GM23338 (cell line): ENCODE results near the gene VRK1. TPM values are rescaled to one million over a fixed set of nuclear protein-coding genes. Genes with fewer than 3 reads are reported as not detected.

ENCODE experiments used
- ATAC-seq: fragments of 200-7000 bp; cut with Tn5 transposase; 3 replicates; pipeline ENCODE4 v1.9.1; 2020
- DNase-seq: peaks from one replicate; pipeline ENCODE4 v3.0.0-alpha.2; 2015; ENCODE audit warnings: low spot score
- H2AFZ ChIP-seq: fragments of 200-600 bp; sonication (generic); 2 replicates; pipeline ENCODE4 v1.8.0; 2016; ENCODE audit warnings: antibody characterized with exemption, mild to moderate bottlenecking, moderate library complexity
- H3F3A ChIP-seq: fragments of 200-600 bp; sonication (generic); replicated peaks from 2 replicates; pipeline ENCODE4 v1.8.0; 2017; ENCODE audit warnings: antibody characterized with exemption, mixed run types, low read depth
- H3K27ac ChIP-seq: fragments of 200-600 bp; sonication (generic); 2 replicates; pipeline ENCODE4 v1.6.1; 2016; ENCODE audit warnings: low read depth
- H3K27me3 ChIP-seq: fragments of 200-600 bp; sonication (generic); 2 replicates; pipeline ENCODE4 v1.8.0; 2016; ENCODE audit warnings: mild to moderate bottlenecking, mixed run types, moderate library complexity; ENCODE audit not compliant: insufficient read depth
- H3K36me3 ChIP-seq: fragments of 200-600 bp; sonication (generic); 2 replicates; pipeline ENCODE4 v1.8.0; 2016; ENCODE audit warnings: mild to moderate bottlenecking; ENCODE audit not compliant: insufficient read depth
- H3K4me1 ChIP-seq: fragments of 200-600 bp; sonication (generic); 2 replicates; pipeline ENCODE4 v1.8.0; 2016; ENCODE audit warnings: mild to moderate bottlenecking, moderate library complexity; ENCODE audit not compliant: insufficient read depth
- H3K4me2 ChIP-seq: fragments of 200-600 bp; sonication (generic); 2 replicates; pipeline ENCODE4 v1.7.1; 2017; ENCODE audit warnings: mixed run types
- H3K4me3 ChIP-seq: fragments of 200-600 bp; sonication (generic); 2 replicates; pipeline ENCODE4 v1.6.1; 2016; ENCODE audit warnings: mixed run types
- H3K79me2 ChIP-seq: fragments of 200-600 bp; sonication (generic); replicated peaks from 2 replicates; pipeline ENCODE4 v1.8.0; 2017; ENCODE audit warnings: mild to moderate bottlenecking; ENCODE audit not compliant: insufficient read depth
- H3K9me2 ChIP-seq: fragments of 200-600 bp; sonication (generic); 2 replicates; pipeline ENCODE4 v1.8.0; 2017; ENCODE audit not compliant: insufficient read depth
- H4K20me1 ChIP-seq: fragments of 200-600 bp; sonication (generic); replicated peaks from 2 replicates; pipeline ENCODE4 v1.8.0; 2017; ENCODE audit warnings: mild to moderate bottlenecking; ENCODE audit not compliant: insufficient read depth
- H3K27ac Mint-ChIP-seq: 2 replicates; pipeline ENCODE4 v1.8.0; 2020; ENCODE audit warnings: inconsistent platforms, mild to moderate bottlenecking, moderate library complexity, mixed read lengths
- H3K27me3 Mint-ChIP-seq: 3 replicates; pipeline ENCODE4 v1.8.0; 2022; ENCODE audit warnings: low read depth, mild to moderate bottlenecking, moderate library complexity, mixed read lengths, inconsistent platforms; ENCODE audit not compliant: insufficient read depth, poor library complexity
- H3K36me3 Mint-ChIP-seq: 3 replicates; pipeline ENCODE4 v1.8.0; 2021; ENCODE audit warnings: low read depth, mild to moderate bottlenecking, inconsistent platforms, moderate library complexity, mixed read lengths
- H3K4me1 Mint-ChIP-seq: 3 replicates; pipeline ENCODE4 v1.8.0; 2020; ENCODE audit warnings: mild to moderate bottlenecking, inconsistent platforms, mixed read lengths
- H3K4me3 Mint-ChIP-seq: 3 replicates; pipeline ENCODE4 v1.8.0; 2021; ENCODE audit warnings: moderate library complexity, mild to moderate bottlenecking, inconsistent platforms, mixed read lengths
- H3K9me3 Mint-ChIP-seq: 3 replicates; pipeline ENCODE4 v1.8.0; 2020; ENCODE audit warnings: moderate library complexity, mild to moderate bottlenecking, inconsistent platforms, mixed read lengths
- CTCF ChIP-seq, 2 experiments: fragments of 200-600 bp in 1 of 2; sonication (generic) in 1 of 2; conservative IDR thresholded peaks; 2 replicates each; pipeline versions ENCODE4 v1.5.1 to v1.6.1; 2016 to 2017; ENCODE audit warnings: antibody characterized with exemption in 2 of 2, low read depth in 2 of 2, mild to moderate bottlenecking in 2 of 2, moderate library complexity in 1 of 2
- EZH2phosphoT487 ChIP-seq: fragments of 200-600 bp; sonication (generic); IDR thresholded peaks from one replicate; pipeline ENCODE4 v1.8.1; 2018; ENCODE audit warnings: antibody characterized with exemption; ENCODE audit not compliant: unreplicated experiment
- JUNB ChIP-seq: IDR thresholded peaks from one replicate; pipeline ENCODE4 v1.6.1; 2016; ENCODE audit warnings: antibody characterized with exemption; ENCODE audit not compliant: unreplicated experiment
- NANOG ChIP-seq: IDR thresholded peaks from 2 replicates; pipeline ENCODE4 v1.6.1; 2016; ENCODE audit warnings: antibody characterized with exemption, borderline replicate concordance
- POLR2AphosphoS5 ChIP-seq: IDR thresholded peaks from 2 replicates; pipeline ENCODE4 v1.6.1; 2016; ENCODE audit warnings: antibody characterized with exemption, low read depth
- REST ChIP-seq: IDR thresholded peaks from one replicate; pipeline ENCODE4 v1.6.1; 2018; ENCODE audit warnings: antibody characterized with exemption; ENCODE audit not compliant: unreplicated experiment
- STAT1 ChIP-seq: IDR thresholded peaks from one replicate; pipeline ENCODE4 v1.6.1; 2016; ENCODE audit warnings: antibody characterized with exemption; ENCODE audit not compliant: unreplicated experiment
- ZNF114 ChIP-seq: fragments of 250-450 bp; sonication (Bioruptor Pico); IDR thresholded peaks from 2 replicates; pipeline ENCODE4 v1.5.0; 2020; ENCODE audit warnings: mild to moderate bottlenecking, moderate library complexity
- ZNF331 ChIP-seq: fragments of 250-450 bp; sonication (Bioruptor Pico); IDR thresholded peaks from 2 replicates; pipeline ENCODE4 v1.5.0; 2020; ENCODE audit warnings: low read depth, mild to moderate bottlenecking, moderate library complexity
- polyA plus RNA-seq: library from polyadenylated mRNA; unstranded; fragments of >200 nt; fragmentation: Nextera tagmentation; extraction: Ambion mirVana; gene quantifications from 2 replicates; pipeline ENCODE4 v1.2.1, GENCODE V29; 2016
- total RNA-seq: library from RNA; depleted of rRNA; stranded (reverse); fragments of >200 nt; shearing (Covaris generic); gene quantifications from 2 replicates; pipeline ENCODE4 v1.2.3, GENCODE V29; 2014
- TF ChIP-seq, protein P1 (sequence below): fragments of 250-450 bp; sonication (Bioruptor Pico); IDR thresholded peaks from 2 replicates; pipeline ENCODE4 v1.5.0; 2020; ENCODE audit warnings: mild to moderate bottlenecking, moderate library complexity

Gene VRK1
- total and polyA plus RNA-seq, 2 experiments from 2014 or later, result 83.8 to 119 TPM

- no peak overlapping the region for H3K27ac ChIP-seq
- ATAC-seq, result no peak
- no peak overlapping the region for H3K27ac Mint-ChIP-seq
- H2AFZ ChIP-seq, result no peak overlapping the region
- no peak overlapping the region for H3K4me2 ChIP-seq
- no peaks in the 10 kb centered on the region for H4K20me1 ChIP-seq
- no peaks in the 10 kb centered on the region for H3K27me3 ChIP-seq
- no peaks in the 10 kb centered on the region for H3K9me2 ChIP-seq
- H3K4me3 ChIP-seq, result no peak overlapping the region
- H3K36me3 Mint-ChIP-seq, result peaks cover 16% of the 10 kb centered on the region
- H3K4me1 ChIP-seq, result no peaks in the 10 kb centered on the region
- no peaks in the 10 kb centered on the region for H3K4me1 Mint-ChIP-seq
- TF ChIP-seq STAT1 (no peak), NANOG (no peak), JUNB (no peak), EZH2phosphoT487 (no peak), CTCF (conservative IDR thresholded peaks at IDR 0.05; ENCODE audit: low read depth in 2 of 2) (no peak)
- H3K36me3 ChIP-seq, result peaks cover 8% of the 10 kb centered on the region; the same call in 1 of the 2 replicates
- H3F3A ChIP-seq, result no peaks in the 10 kb centered on the region
- 0 out of 2 replicates have a peak, but pooled peaks cover 3% of the 10 kb centered on the region for H3K79me2 ChIP-seq
- H3K4me3 Mint-ChIP-seq, result no peak overlapping the region
- H3K27me3 Mint-ChIP-seq, result no peaks in the 10 kb centered on the region
- no peaks in the 10 kb centered on the region for H3K9me3 Mint-ChIP-seq
- no peak for DNase-seq
These were observed 50.8 kb downstream of the VRK1 start for GRCh38 chr14:96848011-96848410.

DNA sequence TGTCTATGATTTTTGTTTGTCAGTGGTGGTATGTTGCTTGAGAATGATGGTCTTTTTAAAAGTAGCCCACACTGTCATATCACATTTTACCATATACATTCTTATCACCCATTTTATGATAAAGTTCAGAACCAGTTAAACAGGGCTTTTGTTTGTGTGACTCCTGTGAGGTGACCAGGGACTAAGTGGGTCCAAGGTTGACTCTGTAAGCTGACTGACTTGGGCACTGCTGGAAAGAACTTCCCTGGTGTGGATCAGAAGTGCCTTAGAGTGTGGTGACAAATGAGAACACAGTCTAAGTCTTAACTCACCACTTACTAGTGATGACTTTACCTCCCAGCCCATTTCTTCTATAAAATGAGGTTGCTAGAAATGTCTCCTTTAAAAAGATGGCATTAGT is 52.6 kb downstream of the VRK1 start:
- ATAC-seq, result no peak
- Histone ChIP-seq H3K4me3 (no peak overlapping the region), H3K36me3 (peaks cover 8% of the 10 kb centered on the region; the same call in 1 of the 2 replicates), H3K4me1 (no peaks in the 10 kb centered on the region), H4K20me1 (no peaks in the 10 kb centered on the region), H3K27me3 (no peaks in the 10 kb centered on the region), H3K4me2 (no peak overlapping the region), H3K79me2 (peaks cover 3% of the 10 kb centered on the region; the same call in 1 of the 2 replicates), H3K27ac (no peak overlapping the region), H3F3A (no peaks in the 10 kb centered on the region), H3K9me2 (no peaks in the 10 kb centered on the region), H2AFZ (no peak overlapping the region)
- Mint-ChIP-seq H3K27me3 (no peaks in the 10 kb centered on the region), H3K4me3 (no peak overlapping the region), H3K4me1 (no peaks in the 10 kb centered on the region), H3K36me3 (peaks cover 22% of the 10 kb centered on the region), H3K27ac (no peak overlapping the region), H3K9me3 (no peaks in the 10 kb centered on the region)
- no peak for DNase-seq
- TF ChIP-seq, protein P1, sequence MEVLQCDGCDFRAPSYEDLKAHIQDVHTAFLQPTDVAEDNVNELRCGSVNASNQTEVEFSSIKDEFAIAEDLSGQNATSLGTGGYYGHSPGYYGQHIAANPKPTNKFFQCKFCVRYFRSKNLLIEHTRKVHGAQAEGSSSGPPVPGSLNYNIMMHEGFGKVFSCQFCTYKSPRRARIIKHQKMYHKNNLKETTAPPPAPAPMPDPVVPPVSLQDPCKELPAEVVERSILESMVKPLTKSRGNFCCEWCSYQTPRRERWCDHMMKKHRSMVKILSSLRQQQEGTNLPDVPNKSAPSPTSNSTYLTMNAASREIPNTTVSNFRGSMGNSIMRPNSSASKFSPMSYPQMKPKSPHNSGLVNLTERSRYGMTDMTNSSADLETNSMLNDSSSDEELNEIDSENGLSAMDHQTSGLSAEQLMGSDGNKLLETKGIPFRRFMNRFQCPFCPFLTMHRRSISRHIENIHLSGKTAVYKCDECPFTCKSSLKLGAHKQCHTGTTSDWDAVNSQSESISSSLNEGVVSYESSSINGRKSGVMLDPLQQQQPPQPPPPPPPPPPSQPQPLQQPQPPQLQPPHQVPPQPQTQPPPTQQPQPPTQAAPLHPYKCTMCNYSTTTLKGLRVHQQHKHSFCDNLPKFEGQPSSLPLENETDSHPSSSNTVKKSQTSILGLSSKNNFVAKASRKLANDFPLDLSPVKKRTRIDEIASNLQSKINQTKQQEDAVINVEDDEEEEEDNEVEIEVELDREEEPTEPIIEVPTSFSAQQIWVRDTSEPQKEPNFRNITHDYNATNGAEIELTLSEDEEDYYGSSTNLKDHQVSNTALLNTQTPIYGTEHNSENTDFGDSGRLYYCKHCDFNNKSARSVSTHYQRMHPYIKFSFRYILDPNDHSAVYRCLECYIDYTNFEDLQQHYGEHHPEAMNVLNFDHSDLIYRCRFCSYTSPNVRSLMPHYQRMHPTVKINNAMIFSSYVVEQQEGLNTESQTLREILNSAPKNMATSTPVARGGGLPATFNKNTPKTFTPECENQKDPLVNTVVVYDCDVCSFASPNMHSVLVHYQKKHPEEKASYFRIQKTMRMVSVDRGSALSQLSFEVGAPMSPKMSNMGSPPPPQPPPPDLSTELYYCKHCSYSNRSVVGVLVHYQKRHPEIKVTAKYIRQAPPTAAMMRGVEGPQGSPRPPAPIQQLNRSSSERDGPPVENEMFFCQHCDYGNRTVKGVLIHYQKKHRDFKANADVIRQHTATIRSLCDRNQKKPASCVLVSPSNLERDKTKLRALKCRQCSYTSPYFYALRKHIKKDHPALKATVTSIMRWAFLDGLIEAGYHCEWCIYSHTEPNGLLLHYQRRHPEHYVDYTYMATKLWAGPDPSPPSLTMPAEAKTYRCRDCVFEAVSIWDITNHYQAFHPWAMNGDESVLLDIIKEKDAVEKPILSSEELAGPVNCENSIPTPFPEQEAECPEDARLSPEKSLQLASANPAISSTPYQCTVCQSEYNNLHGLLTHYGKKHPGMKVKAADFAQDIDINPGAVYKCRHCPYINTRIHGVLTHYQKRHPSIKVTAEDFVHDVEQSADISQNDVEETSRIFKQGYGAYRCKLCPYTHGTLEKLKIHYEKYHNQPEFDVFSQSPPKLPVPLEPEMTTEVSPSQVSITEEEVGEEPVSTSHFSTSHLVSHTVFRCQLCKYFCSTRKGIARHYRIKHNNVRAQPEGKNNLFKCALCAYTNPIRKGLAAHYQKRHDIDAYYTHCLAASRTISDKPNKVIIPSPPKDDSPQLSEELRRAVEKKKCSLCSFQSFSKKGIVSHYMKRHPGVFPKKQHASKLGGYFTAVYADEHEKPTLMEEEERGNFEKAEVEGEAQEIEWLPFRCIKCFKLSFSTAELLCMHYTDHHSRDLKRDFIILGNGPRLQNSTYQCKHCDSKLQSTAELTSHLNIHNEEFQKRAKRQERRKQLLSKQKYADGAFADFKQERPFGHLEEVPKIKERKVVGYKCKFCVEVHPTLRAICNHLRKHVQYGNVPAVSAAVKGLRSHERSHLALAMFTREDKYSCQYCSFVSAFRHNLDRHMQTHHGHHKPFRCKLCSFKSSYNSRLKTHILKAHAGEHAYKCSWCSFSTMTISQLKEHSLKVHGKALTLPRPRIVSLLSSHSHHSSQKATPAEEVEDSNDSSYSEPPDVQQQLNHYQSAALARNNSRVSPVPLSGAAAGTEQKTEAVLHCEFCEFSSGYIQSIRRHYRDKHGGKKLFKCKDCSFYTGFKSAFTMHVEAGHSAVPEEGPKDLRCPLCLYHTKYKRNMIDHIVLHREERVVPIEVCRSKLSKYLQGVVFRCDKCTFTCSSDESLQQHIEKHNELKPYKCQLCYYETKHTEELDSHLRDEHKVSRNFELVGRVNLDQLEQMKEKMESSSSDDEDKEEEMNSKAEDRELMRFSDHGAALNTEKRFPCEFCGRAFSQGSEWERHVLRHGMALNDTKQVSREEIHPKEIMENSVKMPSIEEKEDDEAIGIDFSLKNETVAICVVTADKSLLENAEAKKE (CRISPR knock-in tag), result no peak
- TF ChIP-seq ZNF331 (CRISPR knock-in tag), result no peak
- TF ChIP-seq ZNF114 (CRISPR knock-in tag), result no peak
- TF ChIP-seq JUNB, result no peak
- no peak for TF ChIP-seq REST
- TF ChIP-seq POLR2AphosphoS5, result no peak
- TF ChIP-seq STAT1, result no peak
